Activated naive CD4-positive, alpha-beta T cell treated with Interleukin-2 at 50 U/mL for 16 hours (primary cell): ENCODE measurements around the gene KIF1A.

ENCODE experiments used
- DNase-seq: peaks from one replicate; pipeline ENCODE4 v3.0.0-alpha.2; 2020

The KIF1A gene

DNA sequence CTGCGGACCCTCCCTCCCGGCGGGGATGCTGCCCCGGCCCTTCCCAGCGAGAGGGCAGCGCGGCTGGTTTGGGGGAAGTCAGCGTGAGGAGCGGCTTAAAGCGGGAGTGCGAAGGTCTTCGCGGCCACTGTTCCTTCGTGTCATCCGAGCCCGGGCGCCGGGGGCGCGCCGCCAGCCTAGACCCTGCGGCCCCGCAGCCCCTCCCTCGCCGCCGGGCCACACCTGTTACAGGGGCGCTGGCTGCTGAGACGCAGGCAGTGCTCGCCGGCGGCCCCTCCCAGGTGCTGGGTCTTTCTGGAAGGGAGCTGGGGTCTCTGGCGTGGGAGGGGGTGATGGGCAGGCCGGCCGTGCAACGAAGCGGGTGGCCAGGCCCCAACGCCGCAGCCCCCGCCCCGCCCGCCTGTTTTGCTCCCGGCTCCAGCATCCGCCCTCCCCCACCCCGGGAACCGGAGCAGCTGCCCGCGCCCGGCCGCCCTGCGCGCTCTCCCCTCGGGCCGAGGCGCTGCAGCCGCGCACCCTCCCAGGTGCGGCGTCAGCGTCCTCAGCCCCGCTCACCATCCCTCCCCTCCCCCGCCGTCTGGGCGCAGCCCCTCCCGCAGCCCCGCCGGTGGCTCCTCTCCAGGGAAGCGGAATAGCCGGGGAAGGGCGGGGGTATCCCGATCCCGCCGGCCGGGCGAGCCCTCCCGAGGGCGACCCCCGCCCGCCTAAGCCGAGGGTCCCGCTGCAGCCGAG is 727 bp downstream of the KIF1A start:
- no peak for DNase-seq

DNA sequence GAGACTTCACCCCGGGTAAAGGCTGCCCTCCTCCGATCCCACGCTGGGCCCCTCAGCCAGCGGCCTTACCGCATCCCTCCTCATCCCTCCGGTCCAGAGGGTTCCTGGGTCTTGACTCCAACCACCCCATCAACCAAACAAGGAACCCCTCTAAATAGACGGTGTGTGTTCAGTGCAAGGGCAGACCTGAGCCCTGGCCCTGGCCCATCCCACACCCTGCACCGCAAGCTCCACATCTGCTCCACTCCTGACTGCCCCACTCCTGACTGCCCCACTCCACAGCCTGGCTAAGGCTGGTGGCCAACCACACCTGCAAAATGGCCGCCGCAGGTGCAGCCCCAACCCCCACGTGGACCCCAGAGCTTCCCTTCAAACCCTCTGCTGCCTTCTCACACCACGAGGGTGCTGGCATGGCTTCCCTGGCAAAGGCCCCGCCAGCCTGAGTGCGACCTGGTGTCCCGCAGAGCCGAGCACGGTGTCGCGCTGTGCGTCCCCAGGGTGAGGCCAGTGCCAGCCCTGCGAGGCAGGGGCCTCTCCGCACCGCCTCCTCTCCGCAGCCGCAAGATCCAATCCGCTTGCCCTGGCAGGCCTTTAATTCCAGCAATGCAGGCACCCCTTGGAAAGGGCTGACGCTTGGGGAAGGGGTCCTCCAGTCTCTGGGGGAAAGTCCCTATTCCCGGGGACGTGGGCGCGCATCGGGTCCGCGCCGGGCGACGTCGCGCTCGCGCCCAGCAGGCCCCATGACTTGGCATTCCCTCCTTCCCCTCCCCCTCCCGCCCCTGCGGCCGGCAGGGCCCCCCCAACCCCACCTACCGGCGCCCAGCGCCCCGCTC is 1.5 kb downstream of the KIF1A start:
- no peak for DNase-seq

DNA sequence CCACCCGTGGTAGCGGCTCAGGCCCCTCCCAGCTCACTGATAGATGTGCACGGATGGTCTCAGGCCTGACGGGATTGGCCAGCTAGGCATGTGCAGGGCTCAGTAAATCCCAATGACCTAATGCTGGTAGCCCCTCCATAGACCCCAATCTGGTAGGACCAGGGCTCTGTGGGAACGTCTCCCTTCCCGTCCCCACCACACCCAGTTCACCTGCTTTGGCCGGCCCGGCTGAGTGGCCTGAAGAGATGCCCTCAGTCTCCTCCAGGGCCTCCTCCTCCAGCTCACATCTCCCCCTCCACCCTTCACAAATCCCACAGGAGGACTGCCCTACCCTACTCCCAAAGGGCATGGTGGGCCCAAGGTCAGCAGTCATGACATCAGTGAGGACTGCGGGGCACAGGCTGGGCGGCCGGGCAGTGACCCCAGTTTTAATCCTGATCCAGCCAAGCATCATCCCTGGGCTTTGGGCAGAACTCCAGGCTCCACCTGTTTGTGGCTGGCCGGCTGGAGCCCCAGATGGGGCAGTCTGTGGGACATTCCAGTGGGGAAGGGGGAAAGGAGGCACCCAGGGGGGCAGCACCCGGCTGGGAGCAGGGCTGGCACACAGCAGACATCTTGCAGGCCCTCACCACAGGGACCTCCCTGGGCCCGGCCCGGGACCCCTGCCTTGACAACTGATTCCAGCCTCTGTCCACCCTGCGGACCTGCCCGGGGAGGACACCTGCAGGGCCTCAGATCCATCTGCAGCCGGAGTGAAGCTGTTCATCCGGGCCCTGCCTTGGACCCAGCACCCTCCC is 2.3 kb downstream of the KIF1A start:
- no peak for DNase-seq

DNA sequence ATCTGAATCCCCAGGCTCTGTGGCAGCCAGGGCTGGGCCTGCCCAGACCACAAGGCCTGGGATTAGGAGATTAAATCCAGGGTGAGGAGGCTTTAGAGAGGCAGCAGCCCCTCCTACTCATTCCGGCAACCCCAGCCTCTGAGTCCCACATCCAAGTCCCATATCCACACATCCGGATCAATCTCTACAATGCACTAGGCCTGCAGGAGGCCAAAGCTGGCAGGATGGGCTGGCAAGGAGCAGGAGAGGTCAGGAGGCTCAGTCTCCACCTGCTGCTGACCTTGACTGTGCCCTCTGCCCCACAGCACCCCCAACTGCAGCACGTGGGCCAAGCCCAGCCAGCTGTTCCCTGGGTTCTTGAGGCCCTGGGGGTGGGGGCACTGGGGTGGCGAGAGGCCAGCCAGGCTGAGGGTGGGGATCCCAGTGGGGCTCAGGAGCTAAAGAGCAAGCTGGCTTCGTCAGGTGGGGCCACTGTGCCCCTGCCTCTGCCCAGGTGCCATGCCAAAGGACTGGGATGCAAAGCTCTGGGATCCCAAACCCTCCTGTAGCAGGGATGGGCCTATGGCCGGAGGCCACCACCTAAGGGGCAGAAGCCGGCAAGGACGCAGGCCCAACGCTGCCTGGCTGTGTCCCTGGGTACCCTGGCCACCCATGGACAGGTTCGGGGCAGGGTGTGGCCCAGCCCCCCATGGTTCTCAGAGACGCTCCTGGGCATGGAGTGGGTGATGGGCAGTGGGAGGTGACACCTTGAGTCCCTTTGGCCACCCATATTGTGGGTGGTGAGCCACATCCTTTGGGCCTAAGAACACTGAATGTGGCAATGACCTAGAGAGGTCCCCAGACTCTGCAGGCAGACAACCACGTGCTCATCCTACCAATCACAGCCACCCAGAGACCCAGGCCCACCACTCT is 3.2 kb downstream of the KIF1A start:
- no peak for DNase-seq

DNA sequence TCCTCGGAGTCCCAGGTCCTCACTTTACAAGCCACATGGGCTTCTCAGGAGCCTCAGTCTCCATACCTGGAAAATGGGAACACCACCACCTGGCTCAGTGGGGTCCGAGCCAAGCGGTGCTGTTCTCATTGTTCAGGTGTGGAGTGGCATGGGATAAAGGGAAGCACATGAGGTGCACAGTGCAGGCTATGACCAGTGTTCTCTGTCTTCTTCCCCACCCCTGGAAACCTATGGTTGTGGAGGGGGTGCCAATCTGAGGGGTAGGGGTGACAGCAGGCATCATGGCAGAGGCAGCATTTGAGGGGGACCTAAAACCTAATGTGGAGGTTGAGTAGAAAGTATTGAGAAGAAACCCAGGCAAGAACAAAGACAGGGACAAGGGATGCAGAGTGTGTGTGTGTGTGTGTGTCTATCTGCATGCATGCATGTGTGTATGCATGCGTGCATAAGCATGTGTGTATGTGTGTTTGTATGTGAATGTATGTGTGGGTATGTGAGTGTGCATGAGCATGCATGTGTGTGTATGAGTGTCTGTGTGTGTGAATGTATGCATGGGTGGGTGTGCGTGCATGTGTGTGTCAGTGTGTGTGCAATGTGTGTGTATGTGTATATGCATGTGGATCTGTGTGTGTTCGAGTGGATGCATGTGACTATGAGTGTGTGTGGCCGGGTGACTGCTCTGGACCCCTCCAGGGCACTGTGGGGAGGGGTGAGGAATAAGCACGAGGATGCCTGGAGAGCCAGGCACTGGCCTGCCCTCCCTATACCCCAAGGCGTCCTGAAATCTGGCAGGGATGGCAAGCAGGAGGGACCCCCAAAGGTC is 4.0 kb downstream of the KIF1A start:
- DNase-seq: no peak

DNA sequence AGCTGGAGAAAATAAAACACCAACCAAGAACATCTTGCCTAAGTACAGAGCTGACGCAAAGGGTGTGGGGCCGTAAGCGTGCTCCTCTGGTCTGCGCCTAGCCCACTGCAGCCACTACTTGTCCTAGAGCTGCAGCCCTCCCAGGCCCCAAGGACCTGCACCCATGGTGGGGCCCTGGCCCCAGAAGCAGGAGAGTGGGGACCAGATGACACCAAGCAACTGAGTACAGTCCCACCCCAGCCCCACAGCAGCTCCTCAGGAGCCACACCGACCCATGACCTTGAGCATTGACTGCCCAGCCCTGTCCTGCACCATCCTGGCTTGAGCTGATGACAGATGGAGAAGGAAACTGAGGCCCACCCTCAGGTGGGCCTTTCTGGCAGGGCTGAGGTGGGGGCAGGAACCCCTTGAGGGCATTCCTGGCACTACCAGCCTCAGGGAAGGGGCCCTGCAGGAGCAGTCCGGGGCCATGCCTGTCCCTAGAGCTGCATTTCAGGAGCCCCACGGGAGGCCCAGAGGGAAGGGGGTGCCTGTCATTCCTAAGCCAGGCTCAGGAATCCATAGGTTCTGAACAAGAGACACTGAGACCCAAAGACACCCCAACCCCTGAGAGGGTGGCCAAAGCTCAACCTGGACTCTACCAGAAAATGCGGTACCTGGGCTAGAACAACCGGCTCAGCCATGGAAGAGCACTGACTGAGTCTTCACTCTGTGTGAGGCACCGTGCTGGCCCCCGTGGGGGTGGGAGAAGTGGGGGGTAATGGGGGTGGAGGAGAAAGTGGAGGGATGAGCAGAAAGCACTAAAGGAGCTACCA is 4.9 kb downstream of the KIF1A start:
- no peak for DNase-seq

DNA sequence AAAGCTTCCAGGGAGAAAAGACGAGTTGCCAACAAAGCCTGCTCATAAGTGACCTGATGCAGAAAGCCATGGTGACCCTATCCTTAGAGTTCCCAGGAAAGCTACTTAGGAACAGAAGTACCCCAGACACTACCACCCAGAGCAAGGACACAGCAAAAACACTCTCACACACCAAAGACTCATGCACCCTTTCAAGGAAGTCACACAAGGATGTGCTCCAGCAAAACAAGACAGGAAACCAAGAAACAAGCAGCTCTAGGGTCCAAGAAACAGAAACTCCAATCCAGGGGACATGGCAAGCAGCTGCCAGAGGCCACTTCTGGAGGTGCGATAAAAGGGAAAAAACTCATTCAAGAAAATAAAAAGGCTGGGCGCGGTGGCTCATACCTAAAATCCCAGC is 5.7 kb downstream of the KIF1A start:
- DNase-seq: no peak

DNA sequence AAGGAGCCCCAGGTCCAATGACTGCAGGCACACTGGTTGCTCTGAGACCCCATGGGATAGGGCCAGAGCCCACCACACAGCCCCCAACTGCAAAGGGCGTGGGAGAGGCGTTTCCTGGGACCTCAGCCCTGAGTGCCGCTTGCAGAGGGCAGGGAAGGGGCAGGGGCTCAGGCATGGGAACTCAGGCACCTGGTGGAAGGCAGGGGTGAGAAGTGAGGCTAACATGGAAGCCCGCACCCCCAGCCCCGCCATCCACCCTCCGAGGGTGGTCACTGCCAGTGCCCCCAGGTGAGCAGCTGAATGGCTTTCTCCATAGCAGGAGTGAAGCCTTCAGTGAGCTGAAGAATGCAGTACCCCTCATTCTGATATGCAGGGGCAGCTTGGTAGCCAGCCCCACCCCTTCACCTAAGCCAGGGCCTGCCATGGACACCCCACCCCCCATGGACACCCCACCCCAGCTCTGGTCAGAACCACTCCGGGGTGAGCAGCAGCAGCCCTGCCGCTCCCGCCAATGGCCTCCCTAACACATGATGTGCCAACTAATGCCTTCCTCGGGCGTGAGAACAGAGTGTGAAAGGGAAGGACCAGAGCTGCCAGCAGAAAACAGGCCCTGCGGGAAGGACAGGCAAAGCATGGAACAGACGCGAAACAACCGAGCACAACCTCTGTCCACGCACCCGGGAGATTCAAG is 6.6 kb downstream of the KIF1A start:
- DNase-seq: no peak

DNA sequence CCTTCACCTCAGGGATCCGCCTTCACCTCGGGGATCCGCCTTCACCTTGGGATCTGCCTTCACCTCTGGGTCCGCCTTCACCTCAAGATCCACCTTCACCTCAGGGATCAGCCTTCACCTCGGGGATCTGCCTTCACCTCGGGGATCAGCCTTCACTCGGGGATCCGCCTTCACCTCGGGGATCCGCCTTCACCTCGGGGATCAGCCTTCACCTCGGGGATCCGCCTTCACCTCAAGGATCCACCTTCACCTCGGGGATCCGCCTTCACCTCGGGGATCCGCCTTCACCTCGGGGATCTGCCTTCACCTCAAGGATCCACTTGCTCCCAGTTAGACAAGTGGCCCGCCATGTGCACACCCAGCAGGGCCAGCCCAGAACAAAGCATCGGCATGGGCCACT is 7.3 kb downstream of the KIF1A start:
- no peak for DNase-seq

DNA sequence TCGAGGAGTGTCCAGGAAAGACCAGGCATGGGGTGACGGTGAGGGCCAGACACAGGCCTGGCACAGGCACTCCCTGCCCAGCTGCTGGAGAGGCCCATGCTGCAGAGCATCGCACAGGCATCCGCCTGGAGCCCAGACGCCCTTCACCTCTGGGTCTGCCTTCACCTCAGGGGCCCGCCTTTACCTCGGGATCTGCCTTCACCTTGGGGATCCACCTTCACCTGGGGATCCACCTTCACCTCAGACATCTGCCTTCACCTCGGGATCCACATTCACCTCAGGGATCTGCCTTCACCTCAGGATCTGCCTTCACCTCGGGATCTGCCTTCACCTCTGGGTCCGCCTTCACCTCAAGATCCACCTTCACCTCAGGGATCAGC is 7.7 kb downstream of the KIF1A start:
- DNase-seq: no peak

DNA sequence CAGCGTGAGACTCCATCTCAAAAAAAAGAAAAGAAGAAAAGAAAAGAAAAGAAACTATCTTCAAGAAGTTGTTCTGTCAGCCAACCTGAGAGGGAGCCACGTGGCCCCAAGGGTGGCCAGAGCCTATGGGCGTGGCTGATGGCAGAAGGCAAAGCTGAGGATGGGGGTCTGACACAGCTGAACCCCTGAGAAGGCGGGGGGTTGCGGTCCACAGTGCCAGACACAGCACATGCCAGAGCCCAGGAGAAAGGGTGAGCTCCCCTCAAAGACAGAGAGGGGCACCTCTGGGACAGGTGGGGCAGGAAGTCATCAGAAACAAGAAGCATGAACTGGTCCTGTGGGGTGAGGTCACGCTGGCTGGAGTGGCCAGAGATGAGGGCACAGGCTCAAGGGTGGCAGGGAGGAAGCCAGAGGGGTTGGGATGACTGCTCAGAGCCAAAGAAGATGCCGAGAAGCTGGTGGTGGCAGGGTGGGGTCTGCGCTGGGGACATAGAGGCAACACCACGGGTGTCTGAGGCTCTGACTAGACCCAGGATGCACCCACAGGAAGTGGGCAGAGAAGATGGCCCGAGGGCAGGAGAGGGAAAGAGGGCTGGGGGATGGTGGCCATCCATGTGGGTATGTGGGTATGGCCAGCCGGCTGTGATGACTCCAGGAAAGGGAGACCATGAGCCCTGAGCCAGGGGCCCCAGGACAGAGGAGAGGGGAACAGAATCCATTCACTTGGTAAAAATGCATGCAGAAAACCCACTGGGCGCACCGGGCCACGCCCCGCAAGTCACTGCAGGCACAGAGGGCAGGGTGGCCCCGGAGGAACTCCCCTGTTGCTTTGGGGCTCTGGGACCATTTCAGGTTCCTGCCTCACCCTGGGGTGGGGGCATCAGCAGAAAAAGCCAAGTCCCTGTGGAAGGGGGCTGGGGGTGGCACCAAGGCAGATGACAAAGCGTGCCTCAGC is 8.4 kb downstream of the KIF1A start:
- no peak for DNase-seq

DNA sequence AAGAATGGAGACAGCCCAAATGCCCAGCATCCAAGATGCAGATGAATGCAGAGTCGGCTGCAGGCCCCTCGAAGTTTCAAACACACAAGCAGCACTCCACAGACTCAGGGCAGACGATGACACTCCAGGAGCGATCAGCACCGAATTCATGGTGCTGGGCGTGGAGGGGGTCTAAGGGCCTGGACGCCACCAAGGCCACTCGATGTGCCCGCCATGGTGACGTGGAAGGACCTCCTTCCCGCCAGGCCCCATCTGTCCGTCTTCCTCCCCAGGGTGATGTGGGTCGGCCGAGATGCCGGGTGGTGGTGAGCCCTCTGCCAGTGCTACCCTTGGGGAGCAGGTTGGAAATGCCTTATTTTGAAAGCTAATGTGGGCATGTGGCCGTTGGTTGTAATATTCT is 9.4 kb downstream of the KIF1A start:
- no peak for DNase-seq

DNA sequence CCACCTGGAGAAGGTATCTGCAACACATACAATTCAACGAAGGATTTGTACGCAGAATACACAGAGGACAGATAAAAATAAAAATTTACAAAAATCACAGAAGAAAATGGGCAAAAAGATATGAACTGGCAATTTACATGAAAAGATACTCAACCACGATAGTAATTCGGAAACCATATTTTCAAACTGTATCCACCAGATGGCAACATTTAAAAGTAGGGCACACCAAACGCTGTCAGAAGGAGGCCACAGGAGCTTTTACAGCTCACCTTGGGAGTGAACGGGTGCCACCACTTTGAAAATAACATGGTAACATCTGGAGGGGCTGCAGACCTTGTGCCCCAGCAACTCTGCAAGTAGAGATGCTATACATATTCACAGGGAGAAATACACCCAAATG is 9.8 kb downstream of the KIF1A start:
- no peak for DNase-seq

DNA sequence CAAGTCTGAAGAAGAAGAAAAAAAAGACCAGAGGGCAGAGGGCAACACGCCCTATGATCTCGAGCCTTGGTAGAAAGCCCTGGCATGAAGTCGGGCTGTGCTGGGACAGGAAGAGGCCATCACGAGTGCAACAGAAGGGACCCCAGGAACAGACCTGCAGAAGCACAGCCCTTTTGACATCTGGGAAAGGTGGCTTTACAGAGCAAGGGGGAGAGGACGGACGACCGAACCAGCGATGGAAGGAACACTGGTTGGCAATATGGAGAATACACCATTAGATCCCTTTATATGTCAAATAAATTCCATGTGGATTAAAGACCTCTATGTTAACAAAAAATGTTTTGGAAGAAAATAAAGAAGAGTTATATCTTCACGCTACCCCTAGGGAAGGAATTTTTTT is 10.7 kb downstream of the KIF1A start:
- no peak for DNase-seq

DNA sequence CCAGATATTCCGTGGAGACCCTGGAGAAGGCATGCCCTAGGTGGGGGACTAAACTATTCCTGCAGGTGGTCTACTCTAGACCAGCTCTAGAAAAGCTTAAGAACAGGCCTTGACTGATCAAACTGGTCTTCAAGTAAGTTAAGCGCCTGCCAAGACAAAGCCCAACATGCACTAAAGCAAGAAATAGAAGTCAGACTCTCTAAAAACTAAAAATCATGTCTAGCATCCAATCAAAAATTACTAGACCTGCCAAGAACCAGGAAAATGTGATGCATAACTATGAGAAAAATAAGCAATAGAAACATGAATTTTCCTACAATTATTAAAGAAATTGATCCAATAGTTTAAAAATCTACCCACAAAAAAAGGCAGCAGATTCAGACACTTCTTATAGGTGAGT is 13.6 kb downstream of the KIF1A start:
- no peak for DNase-seq

DNA sequence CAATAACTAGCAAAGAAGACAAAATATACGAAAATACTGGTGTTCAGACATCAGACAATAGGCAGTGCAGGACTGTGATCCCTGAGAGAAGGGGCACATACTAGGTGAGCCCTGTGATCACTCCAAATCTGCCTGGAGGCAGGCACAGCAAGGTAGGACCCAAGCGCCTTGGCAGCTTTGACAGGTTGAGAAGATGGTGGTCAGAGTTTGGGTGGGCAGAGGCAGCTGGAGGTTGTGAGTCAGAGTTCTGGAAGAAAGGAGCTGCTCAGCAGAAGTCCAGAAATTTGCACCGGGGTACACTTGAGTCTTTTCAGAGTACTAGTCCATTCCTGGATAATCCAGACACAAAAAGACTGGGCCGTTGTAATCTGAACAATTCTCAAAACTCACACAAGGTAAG is 14.0 kb downstream of the KIF1A start:
- DNase-seq: no peak

DNA sequence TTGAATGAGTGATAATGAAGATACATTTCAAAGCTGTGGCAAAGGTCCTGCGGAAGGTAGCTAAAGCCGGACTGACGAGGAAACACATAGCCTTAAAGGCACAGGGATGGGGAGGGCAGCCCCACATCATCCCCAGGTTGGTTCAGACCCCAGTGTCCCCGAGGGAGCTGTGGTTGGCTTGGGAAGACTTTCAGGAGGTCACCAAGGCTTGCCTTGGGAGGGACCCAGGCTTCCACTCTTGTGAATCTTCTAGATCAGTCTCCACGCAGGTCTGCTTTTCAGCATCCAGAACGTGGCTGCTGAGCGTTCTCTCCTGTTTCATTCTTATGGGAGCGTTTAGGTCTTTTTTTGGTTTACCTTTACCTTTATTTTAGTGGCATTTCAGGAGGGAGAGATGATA is 16.8 kb downstream of the KIF1A start:
- DNase-seq: no peak

DNA sequence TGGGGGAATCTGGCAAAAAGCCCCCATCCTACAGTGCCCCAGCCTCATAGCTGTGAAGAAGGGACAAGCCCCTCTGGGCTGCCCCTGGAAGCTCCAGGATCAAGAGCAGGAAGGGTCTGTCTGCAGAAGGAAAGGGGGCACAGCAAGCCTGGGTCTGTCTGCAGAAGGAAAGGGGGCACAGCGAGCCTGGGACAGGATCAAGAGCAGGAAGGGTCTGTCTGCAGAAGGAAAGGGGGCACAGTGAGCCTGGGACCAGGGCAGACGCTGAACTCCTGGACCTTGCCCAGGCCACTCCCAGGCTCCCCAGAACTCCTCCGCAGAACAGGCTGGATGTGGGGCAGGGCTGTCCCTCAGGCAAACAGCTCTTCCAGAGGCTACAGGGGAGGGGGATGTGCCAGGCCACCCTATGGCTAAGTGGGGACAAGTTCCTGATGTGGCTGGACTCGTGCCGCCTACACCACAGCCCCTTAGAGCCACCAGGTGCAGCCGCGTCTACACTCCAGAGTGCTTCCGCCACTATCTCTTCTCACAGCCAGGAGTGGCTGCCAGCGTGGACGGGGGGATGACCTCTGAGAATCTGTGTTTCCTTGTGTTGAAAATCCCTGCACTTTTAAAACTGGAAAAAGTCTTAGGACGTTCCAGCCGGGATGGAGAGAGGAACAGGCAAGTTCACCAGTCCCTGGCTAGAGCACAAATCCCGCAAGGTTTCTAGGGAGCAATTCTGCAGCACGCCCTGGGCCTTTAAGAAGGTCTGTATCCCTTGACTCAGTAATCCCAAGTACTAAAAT is 20.8 kb downstream of the KIF1A start:
- DNase-seq: no peak
